Stimulated activated CD4-positive, alpha-beta T cell treated with anti-CD3 and anti-CD28 coated beads, TNF-alpha, amount 100 ng/mL, for 48 hours (primary cell): ENCODE measurements around the gene TRIO.

Source experiments
- DNase-seq, 3 donors: peaks; one replicate each; pipeline ENCODE4 v3.0.0-alpha.2; 2020; ENCODE audit warnings: low read depth in 3 of 3

TRIO gene

GRCh38 chr5:14507156-14507941 is 364.2 kb downstream of the TRIO start:
- DNase-seq, result no peak

GRCh38 chr5:14508046-14508445 is 364.9 kb downstream of the TRIO start:
- DNase-seq, result no peak

- DNase-seq, result no peak
These were observed 366.4 kb downstream of the TRIO start for GRCh38 chr5:14509556-14509955.

- no peak for DNase-seq
These were observed 367.1 kb downstream of the TRIO start for GRCh38 chr5:14510156-14510734.

- DNase-seq, result no peak
These were observed 367.7 kb downstream of the TRIO start for GRCh38 chr5:14510880-14511279.

- DNase-seq, result no peak
These were observed 369.4 kb downstream of the TRIO start for GRCh38 chr5:14512574-14512973.

GRCh38 chr5:14513266-14513665 is 370.1 kb downstream of the TRIO start:
- no peak for DNase-seq

- DNase-seq, result no peak
These were observed 373.8 kb downstream of the TRIO start for GRCh38 chr5:14516901-14517300.

- DNase-seq, result no peak
These were observed 375.5 kb downstream of the TRIO start for GRCh38 chr5:14518638-14519037.

- no peak for DNase-seq
These were observed 378.6 kb downstream of the TRIO start for GRCh38 chr5:14521748-14522147.

- DNase-seq, result no peak
These were observed 379.6 kb downstream of the TRIO start for GRCh38 chr5:14522721-14523120.

GRCh38 chr5:14523243-14524034 is 380.3 kb downstream of the TRIO start:
- no peak for DNase-seq

GRCh38 chr5:14525397-14525796 is 382.3 kb downstream of the TRIO start:
- DNase-seq, result no peak

GRCh38 chr5:14526493-14526892 is 383.4 kb downstream of the TRIO start:
- no peak for DNase-seq

- no peak for DNase-seq
These were observed 385.0 kb downstream of the TRIO start for GRCh38 chr5:14528115-14528514.

- DNase-seq, result no peak
These were observed 385.8 kb downstream of the TRIO start for GRCh38 chr5:14528926-14529325.

- DNase-seq, result no peak
These were observed 388.5 kb downstream of the TRIO start for GRCh38 chr5:14531668-14532067.

GRCh38 chr5:14532180-14532579 is 389.0 kb downstream of the TRIO start:
- DNase-seq, result no peak

GRCh38 chr5:14534773-14535172 is 391.6 kb downstream of the TRIO start:
- no peak for DNase-seq

GRCh38 chr5:14545308-14545707 is 402.2 kb downstream of the TRIO start:
- no peak for DNase-seq

- no peak for DNase-seq
These were observed 402.7 kb downstream of the TRIO start for GRCh38 chr5:14545862-14546261.

- no peak for DNase-seq
These were observed 404.5 kb downstream of the TRIO start for GRCh38 chr5:14547666-14548065.

GRCh38 chr5:14551211-14551610 is 408.1 kb downstream of the TRIO start:
- no peak for DNase-seq
